Neuronal stem cell (in vitro differentiated cells): ENCODE results near the gene PTGFR.

Experiments
- DNase-seq: peaks from one replicate; pipeline ENCODE4 v3.0.0-alpha.2; 2013; ENCODE audit warnings: low spot score
- H2AFZ ChIP-seq: one replicate; pipeline ENCODE4 v1.6.1; 2013; ENCODE audit warnings: mild to moderate bottlenecking, low read length, inconsistent platforms
- H2AK5ac ChIP-seq: 2 replicates; pipeline ENCODE4 v1.6.1; 2013; ENCODE audit warnings: low read depth, mild to moderate bottlenecking, inconsistent platforms, low read length, moderate library complexity, mixed read lengths
- H2BK120ac ChIP-seq: 2 replicates; pipeline ENCODE4 v1.6.1; 2013; ENCODE audit warnings: low read depth, mild to moderate bottlenecking, inconsistent platforms, low read length, moderate library complexity, mixed read lengths
- H2BK12ac ChIP-seq: one replicate; pipeline ENCODE4 v1.6.1; 2013; ENCODE audit warnings: low read length, inconsistent platforms
- H2BK15ac ChIP-seq: 2 replicates; pipeline ENCODE4 v1.6.1; 2013; ENCODE audit warnings: mild to moderate bottlenecking, low read length, inconsistent platforms, mixed read lengths
- H2BK5ac ChIP-seq: one replicate; pipeline ENCODE4 v1.6.1; 2013; ENCODE audit warnings: inconsistent platforms, mild to moderate bottlenecking, low read length, moderate library complexity
- H3K14ac ChIP-seq: one replicate; pipeline ENCODE4 v1.6.1; 2013; ENCODE audit warnings: low read length, inconsistent platforms
- H3K18ac ChIP-seq: 2 replicates; pipeline ENCODE4 v1.6.1; 2013; ENCODE audit warnings: low read length, inconsistent platforms
- H3K23ac ChIP-seq: 2 replicates; pipeline ENCODE4 v1.6.1; 2013; ENCODE audit warnings: low read depth, mild to moderate bottlenecking, mixed read lengths, low read length, inconsistent platforms; ENCODE audit not compliant: poor library complexity
- H3K27ac ChIP-seq: replicated peaks from 3 replicates; pipeline ENCODE4 v1.5.1; 2013; ENCODE audit warnings: low read length, inconsistent platforms
- H3K27me3 ChIP-seq, 3 experiments: 2 replicates each; pipeline ENCODE4 v1.6.1; 2013; ENCODE audit warnings: low read length in 3 of 3, mild to moderate bottlenecking in 2 of 3, inconsistent platforms in 1 of 3, low read depth in 1 of 3, mixed read lengths in 1 of 3, moderate library complexity in 1 of 3; ENCODE audit not compliant: control insufficient read depth in 3 of 3, insufficient read depth in 3 of 3
- H3K36me3 ChIP-seq, 2 donors: replicated peaks in 1 of 2; 2 replicates each; pipeline ENCODE4 v1.6.1; 2013; ENCODE audit warnings: low read length in 2 of 2; ENCODE audit not compliant: control insufficient read depth in 2 of 2, insufficient read depth in 2 of 2
- H3K4ac ChIP-seq: 2 replicates; pipeline ENCODE4 v1.6.1; 2013; ENCODE audit warnings: inconsistent platforms, mild to moderate bottlenecking, low read length, moderate library complexity
- H3K4me1 ChIP-seq, 2 donors: 1 replicate in 1 of 2; 2 replicates in 1 of 2; pipeline ENCODE4 v1.6.1; 2013; ENCODE audit warnings: low read length in 2 of 2, low read depth in 1 of 2; ENCODE audit not compliant: control insufficient read depth in 2 of 2, insufficient read depth in 1 of 2
- H3K4me2 ChIP-seq: one replicate; pipeline ENCODE4 v1.6.1; 2013; ENCODE audit warnings: mild to moderate bottlenecking, low read length, inconsistent platforms; ENCODE audit not compliant: insufficient read depth, poor library complexity, severe bottlenecking
- H3K4me3 ChIP-seq, 2 donors: 2 replicates each; pipeline ENCODE4 v1.5.1; 2013; ENCODE audit warnings: low read length in 2 of 2, mild to moderate bottlenecking in 2 of 2, inconsistent platforms in 1 of 2, moderate library complexity in 1 of 2
- H3K79me1 ChIP-seq: one replicate; pipeline ENCODE4 v1.6.1; 2013; ENCODE audit warnings: low read depth, mild to moderate bottlenecking, inconsistent platforms, low read length, moderate library complexity
- H3K9ac ChIP-seq: one replicate; pipeline ENCODE4 v1.6.1; 2013; ENCODE audit warnings: mild to moderate bottlenecking, low read depth, low read length, inconsistent platforms; ENCODE audit not compliant: poor library complexity
- H3K9me3 ChIP-seq, 2 donors: replicated peaks in 1 of 2; 2 replicates each; pipeline versions ENCODE3 to v1.6.1; 2013; ENCODE audit warnings: low read length in 2 of 2, mild to moderate bottlenecking in 2 of 2, inconsistent platforms in 1 of 2, low read depth in 1 of 2, mixed read lengths in 1 of 2, moderate library complexity in 1 of 2; ENCODE audit not compliant: control insufficient read depth in 2 of 2, insufficient read depth in 1 of 2
- H4K8ac ChIP-seq: one replicate; pipeline ENCODE4 v1.6.1; 2013; ENCODE audit warnings: low read depth, mild to moderate bottlenecking, inconsistent platforms, low read length, moderate library complexity
- H4K91ac ChIP-seq: one replicate; pipeline ENCODE4 v1.6.1; 2013; ENCODE audit warnings: low read length, low read depth, mild to moderate bottlenecking, inconsistent platforms; ENCODE audit not compliant: poor library complexity
- WGBS, 2 donors: extraction: QIAGEN DNeasy Blood & Tissue Kit; methylation state at CpG; one replicate each; pipeline ENCODE4 v1.1.7; 2013; ENCODE audit warnings: missing lambda C conversion rate in 2 of 2, mixed read lengths in 1 of 2; ENCODE audit not compliant: insufficient read length in 2 of 2, insufficient replicate concordance in 1 of 2; ENCODE audit errors: extremely low coverage in 2 of 2; 5-methylcytosine and 5-hydroxymethylcytosine counted together

PTGFR gene

GRCh38 chr1:78554840-78555239 is 64.1 kb downstream of the PTGFR start:
- H3K18ac ChIP-seq: no peak overlapping the region
- no peak overlapping the region for H3K9ac ChIP-seq
- no peak overlapping the region for H2AK5ac ChIP-seq
- H2BK120ac ChIP-seq: no peak overlapping the region
- no peak overlapping the region for H3K4ac ChIP-seq
- H3K27ac ChIP-seq: no peak overlapping the region
- H3K14ac ChIP-seq: no peak overlapping the region
- no peaks in the 10 kb centered on the region for H3K9me3 ChIP-seq
- no peaks in the 10 kb centered on the region for H3K36me3 ChIP-seq
- no peak overlapping the region for H3K23ac ChIP-seq
- no peak overlapping the region for H2BK5ac ChIP-seq
- H2BK15ac ChIP-seq: no peak overlapping the region
- H3K79me1 ChIP-seq: no peaks in the 10 kb centered on the region
- DNase-seq: no peak
- H3K4me1 ChIP-seq: no peaks in the 10 kb centered on the region
- H2AFZ ChIP-seq: no peak overlapping the region
- H3K27me3 ChIP-seq: no peaks in the 10 kb centered on the region
- no peak overlapping the region for H2BK12ac ChIP-seq
- no peak overlapping the region for H4K8ac ChIP-seq
- no peak overlapping the region for H3K4me3 ChIP-seq
- H3K4me2 ChIP-seq: no peak overlapping the region
- H4K91ac ChIP-seq: no peak overlapping the region

GRCh38 chr1:78559680-78560079 is 68.9 kb downstream of the PTGFR start:
- no peak overlapping the region for H2AK5ac ChIP-seq
- H2BK12ac ChIP-seq: no peak overlapping the region
- no peak for DNase-seq
- H2AFZ ChIP-seq: no peak overlapping the region
- no peak overlapping the region for H3K18ac ChIP-seq
- H3K79me1 ChIP-seq: no peaks in the 10 kb centered on the region
- H3K27ac ChIP-seq: no peak overlapping the region
- H3K36me3 ChIP-seq: no peaks in the 10 kb centered on the region
- H3K4me3 ChIP-seq: no peak overlapping the region
- no peak overlapping the region for H3K4ac ChIP-seq
- no peak overlapping the region for H3K23ac ChIP-seq
- H3K27me3 ChIP-seq: no peaks in the 10 kb centered on the region
- H3K9ac ChIP-seq: no peak overlapping the region
- no peak overlapping the region for H2BK15ac ChIP-seq
- H3K4me1 ChIP-seq: no peaks in the 10 kb centered on the region
- no peak overlapping the region for H3K14ac ChIP-seq
- H2BK120ac ChIP-seq: no peak overlapping the region
- no peak overlapping the region for H3K4me2 ChIP-seq
- H4K91ac ChIP-seq: no peak overlapping the region
- H4K8ac ChIP-seq: no peak overlapping the region
- no peaks in the 10 kb centered on the region for H3K9me3 ChIP-seq
- no peak overlapping the region for H2BK5ac ChIP-seq

GRCh38 chr1:78560811-78561210 is 70.0 kb downstream of the PTGFR start:
- Histone ChIP-seq H4K8ac (no peak overlapping the region), H2AK5ac (no peak overlapping the region), H4K91ac (no peak overlapping the region), H2BK12ac (no peak overlapping the region), H2BK120ac (no peak overlapping the region), H3K79me1 (no peaks in the 10 kb centered on the region), H3K27me3 (no peaks in the 10 kb centered on the region), H3K14ac (no peak overlapping the region), H3K9me3 (no peaks in the 10 kb centered on the region), H3K18ac (no peak overlapping the region), H2AFZ (no peak overlapping the region), H3K36me3 (no peaks in the 10 kb centered on the region), H3K9ac (no peak overlapping the region), H3K4ac (no peak overlapping the region), H2BK5ac (no peak overlapping the region), H3K23ac (no peak overlapping the region), H2BK15ac (no peak overlapping the region), H3K27ac (no peak overlapping the region), H3K4me2 (no peak overlapping the region), H3K4me1 (no peaks in the 10 kb centered on the region), H3K4me3 (no peak overlapping the region)
- no peak for DNase-seq
- no CpG with 5 or more reads among the region's 1 CpG for WGBS, 2 donors

- Histone ChIP-seq H3K23ac (no peak overlapping the region), H3K14ac (no peak overlapping the region), H2BK12ac (no peak overlapping the region), H3K4me1 (no peaks in the 10 kb centered on the region), H3K9ac (no peak overlapping the region), H3K27ac (no peak overlapping the region), H3K79me1 (no peaks in the 10 kb centered on the region), H3K4me3 (no peak overlapping the region), H3K18ac (no peak overlapping the region), H2AK5ac (no peak overlapping the region), H3K9me3 (no peaks in the 10 kb centered on the region), H3K36me3 (no peaks in the 10 kb centered on the region), H2BK15ac (no peak overlapping the region), H4K91ac (no peak overlapping the region), H2BK120ac (no peak overlapping the region), H4K8ac (no peak overlapping the region), H3K4ac (no peak overlapping the region), H2AFZ (no peak overlapping the region), H3K4me2 (no peak overlapping the region), H3K27me3 (no peaks in the 10 kb centered on the region), H2BK5ac (no peak overlapping the region)
- no CpG with 5 or more reads among the region's 2 CpGs for WGBS, 2 donors
- no peak for DNase-seq
These were observed 71.1 kb downstream of the PTGFR start for GRCh38 chr1:78561856-78562255.
